ENCODE measurements around the gene DCAF5.

DNA sequence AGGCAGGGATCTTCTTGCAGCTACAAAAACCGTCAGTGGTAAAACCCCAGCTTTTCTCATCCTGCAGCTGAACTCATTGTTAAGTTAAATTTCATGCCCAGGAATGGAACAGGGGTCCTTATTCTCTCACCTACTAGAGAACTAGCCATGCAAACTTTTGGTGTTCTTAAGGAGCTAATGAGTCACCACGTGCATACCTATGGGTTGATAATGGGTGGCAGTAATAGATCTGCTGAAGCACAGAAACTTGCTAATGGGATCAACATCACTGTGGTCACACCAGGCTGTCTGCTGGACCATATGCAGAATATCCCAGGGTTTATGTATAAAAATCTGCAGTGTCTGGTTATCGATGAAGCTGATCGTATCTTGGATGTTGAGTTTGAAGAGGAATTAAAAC, 68.9 kb downstream of the DCAF5 start:
- TF ChIP-seq CTCF (IDR thresholded peaks at IDR 0.05), result no peak
- TF ChIP-seq POLR2A (IDR thresholded peaks at IDR 0.05), result no peak

Data from tibial nerve (tissue), 3 donors.